CD4-positive, alpha-beta T cell treated with Interferon alpha-2 for 1 hour (primary cell): ENCODE measurements around the gene IL1RN.

ENCODE experiments used
- DNase-seq, 2 donors: peaks; one replicate each; pipeline ENCODE4 v3.0.0-alpha.2; 2020 to 2022

Gene IL1RN

DNA sequence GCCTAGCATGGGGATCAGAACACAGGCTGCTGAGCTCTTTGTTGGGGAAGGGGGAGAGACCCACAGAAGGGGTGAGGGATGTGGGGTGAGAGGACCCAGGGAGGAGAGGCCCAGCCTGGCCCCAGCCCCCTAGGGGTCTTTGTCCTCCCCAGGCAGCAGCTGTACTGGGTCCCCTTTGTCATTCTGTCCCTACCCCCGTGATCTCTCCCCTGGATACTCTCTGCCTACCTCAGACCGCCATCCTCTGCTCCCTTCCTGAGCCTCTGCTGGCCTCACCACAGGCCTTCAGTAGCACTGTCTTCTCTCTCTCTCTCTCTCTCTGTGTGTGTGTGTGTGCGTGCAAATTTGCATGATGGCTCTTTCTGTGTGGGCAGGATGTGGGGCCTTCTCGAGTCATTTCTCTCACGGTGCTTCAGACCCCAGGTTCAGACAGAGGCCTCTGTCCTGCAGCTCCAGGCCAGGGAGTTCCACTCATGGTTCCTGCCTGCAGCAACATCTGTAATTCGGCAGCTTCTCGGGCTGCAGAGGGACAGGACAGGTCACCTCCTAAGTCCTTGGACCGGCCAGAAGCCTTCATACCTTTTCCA is 47.7 kb downstream of the IL1RN start:
- DNase-seq = peak; percentile 74 to 80

DNA sequence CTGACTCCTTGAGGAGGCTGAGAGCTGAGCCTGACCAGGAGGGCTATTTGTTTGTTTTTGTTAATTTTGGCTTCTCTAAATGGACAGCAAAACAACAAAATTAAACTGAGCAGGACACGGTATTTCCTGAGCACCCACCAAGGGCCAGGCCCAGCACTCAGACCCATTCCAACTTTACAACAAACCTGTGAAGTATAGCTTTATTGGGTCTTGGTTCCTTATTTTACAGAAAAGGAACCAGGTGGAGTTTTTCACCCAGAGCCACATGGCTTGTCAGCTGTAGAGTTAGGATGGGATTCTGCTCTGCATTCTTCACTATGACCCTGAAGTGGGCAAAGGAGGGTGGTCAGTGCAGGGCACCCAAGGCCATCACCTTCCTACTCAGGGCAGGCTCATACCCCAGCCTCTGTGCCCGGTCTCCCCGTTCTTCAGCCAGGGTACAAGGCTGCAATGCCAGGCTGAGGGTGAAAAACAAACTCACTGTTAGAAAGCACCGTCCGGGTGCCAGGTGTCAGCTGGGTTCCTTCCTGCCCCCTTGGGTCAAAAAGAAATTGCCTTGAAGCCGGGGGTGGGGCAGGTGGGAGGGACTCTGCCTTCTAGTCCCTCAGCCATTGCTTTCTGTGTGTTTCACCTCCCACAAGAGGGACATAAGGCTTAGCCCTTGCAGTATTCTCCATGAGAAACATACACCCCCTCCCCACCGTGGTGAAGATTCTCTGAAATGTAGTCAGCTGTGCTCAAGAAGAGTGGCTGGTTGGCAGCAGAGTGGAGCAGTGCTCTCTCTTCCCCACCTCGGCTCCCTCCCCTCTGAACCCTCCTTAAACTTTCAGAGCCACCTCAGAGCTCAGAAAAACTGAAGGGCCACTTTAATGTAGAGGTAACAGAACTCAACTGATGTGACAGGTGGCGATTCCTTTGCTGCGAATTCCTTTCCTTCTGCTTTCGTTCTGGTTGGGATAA is 48.6 kb downstream of the IL1RN start:
- DNase-seq = peak; percentile 43 to 48

DNA sequence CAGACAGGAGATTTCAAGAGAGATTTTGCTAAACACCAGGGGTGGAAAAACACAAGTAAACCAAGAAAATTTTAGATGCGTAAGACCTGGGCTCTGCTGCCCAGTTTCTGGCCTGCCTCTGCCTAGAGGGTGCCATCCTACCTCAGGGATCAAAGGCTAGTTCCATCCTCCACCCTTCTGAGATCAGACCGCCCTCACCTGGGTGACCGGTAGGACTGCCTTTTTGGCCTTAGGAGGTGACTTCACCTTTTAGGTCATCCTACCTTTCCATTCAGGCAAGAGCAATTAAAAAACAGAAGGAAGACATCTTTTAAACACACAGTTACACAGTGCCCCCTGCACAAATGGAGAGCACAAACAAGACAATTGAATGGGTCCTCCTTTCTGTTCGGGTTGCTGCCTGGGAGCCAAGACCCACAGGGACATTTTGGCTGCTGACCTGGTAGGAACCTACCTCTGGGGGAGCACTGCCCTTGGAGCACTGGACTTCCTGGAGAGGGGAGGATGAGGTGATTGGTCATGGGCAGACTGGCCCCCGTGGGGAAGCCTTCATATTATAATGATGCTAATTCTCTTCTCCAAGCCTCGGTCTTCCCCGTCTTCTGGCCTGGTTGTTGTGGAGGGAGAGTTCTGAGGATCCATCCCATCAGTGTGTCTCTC is 49.4 kb downstream of the IL1RN start:
- DNase-seq = no peak

DNA sequence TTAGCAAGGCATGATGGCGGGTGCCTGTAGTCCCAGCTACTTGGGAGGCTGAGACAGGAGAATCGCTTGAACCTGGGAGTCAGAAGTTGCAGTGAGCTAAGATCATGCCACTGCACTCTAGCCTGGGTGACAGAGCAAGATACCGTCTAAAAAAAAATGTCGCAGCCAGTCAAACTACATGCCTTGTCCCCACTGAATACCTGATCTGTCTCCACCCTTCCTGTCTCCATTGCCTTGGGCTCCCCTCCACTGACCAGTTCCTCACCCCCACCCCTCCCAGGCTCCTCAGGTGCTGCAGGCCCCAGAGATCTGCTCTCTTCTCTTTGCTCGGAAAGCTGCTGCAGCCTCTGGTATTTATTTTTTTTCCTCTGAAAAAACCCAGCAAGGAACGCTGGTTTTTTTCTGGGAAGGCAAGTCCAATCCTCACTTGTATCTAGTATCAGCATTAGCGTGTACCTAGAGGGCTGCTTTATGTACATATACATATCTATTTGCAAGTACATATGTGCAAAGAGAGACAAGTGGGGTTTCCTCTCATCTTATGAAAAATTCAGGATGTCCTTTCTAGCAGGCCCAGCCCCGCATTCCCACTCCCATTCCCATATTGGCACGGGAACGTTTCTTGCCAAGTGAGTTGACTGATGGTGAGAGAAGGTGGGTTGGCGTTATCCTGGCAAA is 50.8 kb downstream of the IL1RN start:
- DNase-seq = no peak

DNA sequence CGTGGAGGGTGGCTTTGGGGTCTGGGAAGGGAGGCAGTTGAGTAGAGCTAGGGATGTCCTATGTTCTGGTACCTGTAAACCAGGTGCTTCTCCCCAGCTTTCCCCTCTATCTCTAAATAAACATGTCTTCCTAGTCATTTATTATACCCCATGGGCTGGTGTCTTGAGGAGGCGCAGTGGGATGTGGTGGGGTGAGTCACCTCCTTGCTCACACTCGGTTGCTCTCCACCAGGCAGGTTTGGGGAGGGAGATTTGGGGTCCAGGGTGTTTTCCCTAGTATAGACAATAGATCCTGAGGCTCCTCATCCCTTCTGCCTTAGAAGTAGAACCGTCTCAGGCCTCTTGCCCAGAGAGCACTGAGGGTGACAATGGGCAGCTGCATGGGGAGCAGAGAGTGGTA is 51.5 kb downstream of the IL1RN start:
- DNase-seq = no peak

DNA sequence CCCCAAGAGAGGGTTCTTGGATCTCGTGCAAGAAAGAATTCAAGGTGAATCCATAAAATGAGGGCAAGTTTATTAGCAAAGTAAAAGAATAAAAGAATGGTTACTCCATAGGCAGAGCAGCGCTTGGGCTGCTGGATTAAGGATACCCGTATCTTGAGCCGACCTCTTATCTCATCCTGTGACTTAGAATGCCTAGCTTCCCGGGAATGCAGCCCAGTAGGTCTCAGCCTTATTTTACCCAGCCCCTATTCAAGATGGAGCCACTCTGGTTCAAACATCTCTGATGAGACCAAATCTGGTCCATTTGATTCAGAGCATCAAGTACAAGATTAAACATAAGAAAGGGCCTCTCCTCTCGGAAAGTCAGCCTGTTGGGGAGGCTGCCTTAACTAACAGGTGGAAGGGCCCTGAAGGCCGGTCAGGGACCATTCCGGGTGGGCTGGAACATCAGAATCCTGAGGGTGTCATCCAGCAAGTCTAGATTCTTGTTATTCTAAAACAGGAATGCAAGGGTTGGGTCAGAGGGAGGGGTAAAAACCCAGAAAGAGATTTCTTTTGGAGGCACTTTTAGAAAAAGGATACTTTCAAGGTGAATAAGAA is 52.1 kb downstream of the IL1RN start:
- DNase-seq = no peak

DNA sequence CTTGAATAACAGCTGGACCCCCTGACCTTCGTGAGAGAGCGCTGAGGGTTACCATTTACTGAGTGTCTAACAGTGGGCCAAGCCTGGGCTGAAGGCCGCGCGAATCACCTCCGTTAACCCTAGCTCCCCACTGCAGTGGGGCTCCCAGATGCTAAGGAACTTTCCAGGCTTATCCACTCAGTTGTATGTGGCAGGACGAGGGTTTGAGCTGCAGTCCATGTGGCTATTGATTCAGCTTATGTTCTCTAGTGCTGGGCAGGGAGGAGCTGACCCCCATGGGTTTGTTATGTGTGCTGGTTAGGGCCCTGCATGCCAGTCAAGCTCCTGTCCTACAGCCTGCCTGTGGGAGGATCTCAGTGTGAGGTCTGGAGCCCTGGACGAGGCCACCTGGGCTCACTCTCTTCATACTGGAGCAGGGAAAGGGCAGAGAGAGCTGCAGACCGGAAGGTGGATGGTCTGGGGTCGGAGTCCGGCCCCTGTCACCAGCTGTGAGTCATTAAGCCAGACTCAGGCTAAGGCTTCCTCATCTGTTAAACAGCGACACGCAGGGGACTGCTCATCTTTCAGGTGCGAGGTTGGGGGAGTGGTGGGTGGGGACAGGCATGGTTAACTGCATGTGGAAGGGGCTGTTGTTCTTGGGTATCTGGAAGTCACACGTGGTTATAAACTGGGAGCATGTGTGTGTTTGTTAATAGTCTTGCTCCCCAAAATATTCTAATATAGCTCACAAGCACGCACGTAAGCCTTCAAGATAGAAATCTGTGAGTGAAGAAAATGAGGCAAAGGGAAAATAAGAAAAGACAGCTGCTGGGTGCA is 52.9 kb downstream of the IL1RN start:
- no peak for DNase-seq

DNA sequence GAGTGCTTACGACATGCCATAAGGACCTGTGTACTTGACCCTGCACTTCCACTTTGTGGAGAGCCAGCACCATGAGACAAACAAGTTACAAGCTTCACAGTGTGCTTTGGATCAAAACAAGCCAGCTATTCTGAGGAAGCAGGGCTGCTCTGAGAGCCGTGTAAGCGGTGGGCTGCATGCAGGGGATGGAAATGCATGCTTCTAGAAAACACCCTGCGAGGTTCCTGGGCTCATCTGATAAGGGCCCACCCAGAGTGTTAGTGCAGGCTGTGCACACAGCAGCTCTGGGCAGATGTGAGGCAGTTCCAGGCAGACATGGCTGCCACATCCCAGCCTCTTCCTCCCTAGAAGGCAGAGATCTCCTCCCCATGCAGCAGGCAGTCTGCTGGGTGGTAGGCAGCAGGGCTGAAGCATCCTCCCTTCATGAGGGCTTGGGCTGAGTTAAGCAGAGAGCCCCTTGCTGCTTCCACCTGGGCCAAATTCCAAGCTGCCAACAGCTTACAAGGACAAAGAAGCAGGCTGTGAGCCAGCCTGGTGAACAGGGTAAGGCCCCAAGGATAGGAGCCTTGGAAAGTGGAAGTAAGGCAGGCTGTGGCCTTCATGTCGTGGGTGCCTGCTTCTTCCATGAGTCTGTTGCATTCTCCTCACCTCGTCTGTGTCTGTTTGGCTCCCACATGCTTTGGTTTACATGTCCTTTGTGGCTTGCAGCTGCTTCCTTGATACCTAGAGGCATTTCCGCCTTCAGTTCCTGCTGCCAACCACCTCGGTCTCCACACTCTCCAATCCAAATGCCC is 54.1 kb downstream of the IL1RN start:
- DNase-seq = no peak

DNA sequence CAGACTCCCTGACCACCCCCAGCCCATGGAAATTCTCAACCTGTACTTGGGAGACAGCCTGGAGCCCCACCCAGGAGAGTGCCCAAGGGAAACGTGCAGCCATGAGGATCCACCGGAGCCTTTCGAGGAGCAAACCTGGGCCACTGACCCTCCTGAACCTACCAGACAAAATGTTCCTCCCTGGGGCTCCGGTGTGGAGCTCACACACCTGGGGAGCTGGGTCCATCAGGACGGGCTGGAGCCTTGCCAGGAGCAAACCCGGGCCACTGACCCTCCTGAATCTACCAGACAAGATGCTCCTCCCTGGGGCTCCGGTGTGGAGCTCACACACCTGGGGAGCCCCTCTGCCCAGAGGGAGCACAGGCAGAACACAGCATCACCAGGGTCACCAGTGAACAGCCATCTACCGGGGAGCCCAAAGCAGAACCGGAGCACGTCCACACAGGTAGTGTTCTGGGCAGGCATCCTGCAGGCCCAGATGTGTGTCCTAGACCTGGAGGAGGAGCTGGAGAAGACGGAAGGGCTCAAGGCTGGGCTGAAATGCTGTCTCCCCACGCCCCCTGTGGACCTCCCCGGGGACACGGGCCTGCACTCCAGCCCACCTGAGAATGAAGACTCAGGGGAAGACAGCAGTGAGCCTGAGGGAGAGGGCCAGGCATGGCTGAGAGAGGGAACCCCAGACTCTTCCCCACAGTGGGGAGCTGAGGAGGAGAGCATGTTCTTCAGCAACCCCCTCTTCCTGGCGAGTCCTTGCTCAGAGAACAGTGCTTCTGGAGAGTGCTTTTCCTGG is 55.3 kb downstream of the IL1RN start:
- DNase-seq = no peak

DNA sequence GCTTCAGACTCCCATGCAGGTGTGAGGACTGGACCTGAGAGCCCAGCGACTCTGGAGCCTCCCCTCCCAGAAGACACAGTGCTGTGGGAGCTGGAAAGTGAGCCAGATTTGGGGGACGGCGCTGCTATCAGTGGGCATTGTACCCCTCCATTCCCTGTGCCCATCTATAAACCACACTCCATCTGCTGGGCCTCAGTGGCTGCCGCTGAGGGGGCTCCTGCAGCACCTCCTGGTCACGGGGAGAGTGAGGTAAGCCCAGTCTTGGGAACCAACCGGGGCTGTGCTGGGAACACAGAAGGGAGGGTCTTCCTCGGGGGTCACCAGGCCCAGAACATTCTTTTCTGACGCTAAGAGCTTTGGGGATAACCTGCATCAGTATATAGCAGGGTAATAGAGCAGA is 55.9 kb downstream of the IL1RN start:
- DNase-seq = no peak
